GM15510 (cell line): ENCODE data around the gene SARS2.
A peak's percentile ranks its signal among the peaks of the same experiment; 100 is the strongest.

Experiments used
- POLR2A ChIP-seq: IDR thresholded peaks from 3 replicates; pipeline ENCODE4 v1.6.1; 2011; ENCODE audit warnings: borderline replicate concordance; ENCODE audit not compliant: insufficient read length; ENCODE audit errors: extremely low read depth

Gene SARS2

DNA sequence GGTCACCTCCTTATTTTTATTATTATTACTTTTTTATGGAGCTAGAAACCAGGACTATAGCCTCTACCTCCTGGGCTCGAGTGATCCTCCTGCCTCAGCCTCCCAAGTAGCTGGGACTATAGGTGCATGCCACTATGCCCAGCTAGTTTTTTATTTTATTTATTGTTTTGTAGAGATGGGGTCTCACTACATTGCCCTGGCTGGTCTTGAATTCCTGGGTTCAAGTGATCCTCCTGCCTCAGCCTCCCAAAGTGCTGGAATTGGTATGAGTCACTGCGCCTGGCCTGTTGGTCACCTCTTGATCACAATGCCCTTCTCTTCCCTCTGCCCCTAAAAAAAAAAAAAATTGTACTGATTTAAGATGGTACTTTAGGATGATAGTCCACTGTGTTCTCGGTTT, 20.6 kb upstream of the SARS2 start:
- no peak for TF ChIP-seq POLR2A

GRCh38 chr19:38949580-38950367, 19.2 kb upstream of the SARS2 start:
- no peak for TF ChIP-seq POLR2A

DNA sequence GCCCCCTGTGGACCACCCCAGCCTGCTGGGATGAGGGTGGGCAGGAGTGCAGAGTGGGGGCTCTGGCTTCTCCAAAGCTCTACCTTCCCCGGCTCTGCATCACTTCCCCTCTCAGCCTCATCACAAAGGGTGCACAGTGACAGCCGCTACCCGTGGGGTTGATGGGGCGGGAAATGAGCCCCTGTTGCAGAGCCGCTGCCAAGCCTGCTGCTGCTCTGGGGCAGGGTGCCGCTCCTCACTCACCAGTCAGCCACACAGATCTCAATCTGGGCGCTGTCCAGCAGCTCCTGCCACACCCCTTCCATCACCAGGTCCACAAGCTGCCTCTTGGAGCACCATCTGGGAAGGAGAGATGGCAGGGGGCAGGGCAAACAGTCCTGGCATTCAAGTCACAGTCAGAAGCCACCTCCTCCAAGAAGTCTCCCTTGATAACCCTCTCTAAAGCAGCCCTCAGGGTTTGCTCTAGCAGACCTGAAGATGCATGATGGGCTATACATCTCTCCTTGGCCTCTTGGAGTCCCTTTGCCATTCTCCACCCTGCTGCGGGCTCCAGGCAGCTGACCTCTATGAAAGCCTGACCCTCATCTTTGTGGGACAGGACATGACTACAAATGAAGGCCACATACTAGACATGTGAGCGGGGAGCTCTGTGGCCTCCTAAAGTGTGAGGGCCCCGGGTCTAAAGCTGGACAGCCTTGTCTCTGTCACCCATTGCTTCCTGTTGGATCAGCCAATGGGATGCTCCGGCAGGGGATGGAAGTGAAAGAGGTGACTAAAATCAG, 15.9 kb upstream of the SARS2 start:
- no peak for TF ChIP-seq POLR2A

DNA sequence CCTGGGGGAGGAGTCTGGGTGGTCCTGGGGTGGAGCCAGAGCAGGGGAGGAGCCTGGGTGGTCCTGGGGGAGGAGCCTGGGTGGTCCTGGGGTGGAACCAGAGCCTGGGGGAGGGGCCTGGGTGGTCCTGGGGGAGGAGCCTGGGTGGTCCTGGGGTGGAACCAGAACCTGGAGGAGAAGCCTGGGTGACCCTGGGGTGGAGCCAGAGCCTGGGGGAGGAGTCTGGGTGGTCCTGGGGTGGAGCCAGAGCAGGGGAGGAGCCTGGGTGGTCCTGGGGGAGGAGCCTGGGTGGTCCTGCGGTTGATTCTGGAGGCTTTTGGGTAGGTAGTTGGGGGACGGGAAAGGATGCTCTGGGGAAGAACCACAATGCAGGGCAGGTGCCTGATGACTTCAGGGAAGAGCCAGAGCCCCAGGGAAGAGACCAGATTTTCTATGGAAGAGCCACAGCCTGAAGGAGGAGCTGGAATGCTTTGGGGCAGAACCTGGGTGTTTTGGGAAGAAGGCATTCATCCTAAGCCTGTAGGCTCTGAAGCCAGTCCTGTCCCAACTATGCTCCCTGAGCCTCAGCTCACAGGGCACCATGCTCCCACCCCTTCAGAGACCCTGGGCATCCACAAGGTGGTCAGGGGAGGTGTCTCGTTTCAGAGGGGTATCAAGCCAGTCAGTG, 15.1 kb upstream of the SARS2 start:
- no peak for TF ChIP-seq POLR2A

GRCh38 chr19:38944981-38945506, 14.5 kb upstream of the SARS2 start:
- TF ChIP-seq POLR2A: no peak

GRCh38 chr19:38942471-38943181, 12.1 kb upstream of the SARS2 start:
- no peak for TF ChIP-seq POLR2A

- no peak for TF ChIP-seq POLR2A
Measured at GRCh38 chr19:38941979-38942378, 11.4 kb upstream of the SARS2 start.

DNA sequence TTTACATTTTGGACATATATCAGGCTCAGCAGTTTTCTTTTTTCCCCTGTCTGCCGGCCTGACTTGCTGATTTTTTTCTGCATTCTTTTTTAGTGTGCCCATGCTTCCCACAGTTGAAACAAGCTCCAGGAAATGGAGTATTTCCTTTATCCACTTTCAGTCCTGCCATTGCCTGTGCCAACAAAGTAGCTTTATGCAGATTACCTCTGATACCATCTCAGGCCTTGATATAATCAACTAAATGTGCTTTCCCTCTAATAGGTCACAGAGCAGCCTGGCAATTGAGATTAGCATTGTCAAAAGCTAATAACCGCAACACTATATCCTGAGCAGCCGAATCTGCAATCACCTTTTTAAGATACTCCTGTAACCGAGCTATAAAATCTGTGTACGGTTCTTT, 9.4 kb upstream of the SARS2 start:
- no peak for TF ChIP-seq POLR2A

- TF ChIP-seq POLR2A: no peak
Measured at GRCh38 chr19:38933544-38933943, 3.0 kb upstream of the SARS2 start.

GRCh38 chr19:38932425-38933179, 2.0 kb upstream of the SARS2 start:
- TF ChIP-seq POLR2A: no peak

GRCh38 chr19:38931521-38931793, 894 bp upstream of the SARS2 start:
- TF ChIP-seq POLR2A: no peak

GRCh38 chr19:38930776-38931520, 385 bp upstream of the SARS2 start, which contains the start of gene MRPS12:
Gene MRPS12 (plus strand): TSS chr19:38930944. CDS start chr19:38931295, 351 bp downstream.
- peak; percentile 84 for TF ChIP-seq POLR2A

GRCh38 chr19:38928391-38929001, 2.1 kb downstream of the SARS2 start:
- TF ChIP-seq POLR2A: no peak
